Measurements from ENCODE around the gene ITPR3. TPM values are rescaled to one million over a fixed set of nuclear protein-coding genes. Genes with fewer than 3 reads are reported as not detected.

The ITPR3 gene
- total RNA-seq, 2 experiments from 2014 or later = 56.6 to 83.5 TPM

DNA sequence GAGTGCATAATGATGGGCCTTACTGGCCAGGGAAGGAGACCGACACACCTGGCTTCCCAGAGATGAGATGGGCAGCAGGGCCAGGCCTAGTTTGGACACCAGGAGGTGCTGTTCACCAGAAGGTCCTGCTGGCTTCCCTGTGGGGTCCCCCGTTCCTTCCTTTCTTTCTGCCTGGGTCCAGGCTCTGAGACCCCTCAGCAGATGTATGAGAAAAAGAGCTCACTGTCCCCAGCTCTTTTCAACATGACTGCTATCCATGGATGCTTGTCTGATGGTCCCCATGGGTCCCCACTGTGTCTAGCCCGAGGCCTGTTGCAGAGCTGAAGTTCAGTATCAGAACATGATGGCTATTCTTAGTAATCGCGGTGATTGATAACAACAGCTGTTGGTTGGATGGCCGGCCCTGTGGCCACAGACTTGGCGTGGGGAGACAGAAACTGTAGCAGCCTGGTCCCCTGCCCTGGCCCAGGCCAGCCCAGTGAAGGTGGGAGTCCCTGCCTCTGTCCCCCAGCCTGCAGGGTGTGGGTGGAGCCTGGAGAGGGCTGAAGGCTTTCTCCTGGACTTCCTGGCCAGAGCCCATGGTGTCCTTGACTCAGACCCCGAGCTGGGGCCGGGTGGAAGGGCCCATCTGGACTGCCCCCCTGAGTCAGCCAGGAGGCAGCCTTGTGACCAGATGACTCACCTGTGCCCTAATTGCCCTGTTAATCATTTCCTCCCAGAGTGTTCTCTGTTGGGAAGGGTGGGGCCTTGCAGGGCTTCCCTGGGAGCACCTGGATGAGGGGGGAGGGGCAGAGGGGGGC lies 31.2 kb upstream of the ITPR3 start:
- POLR2A ChIA-PET = interaction anchor here (0.6 to 1.1 kb wide), 3 partner anchors 12 to 39 kb away, joined by 3 to 4 read pairs (median 3); no protein-coding TSS in a partner anchor
- H3K79me2 ChIP-seq (ENCODE audit: insufficient read depth, low read depth, low read length) = no peaks in the 10 kb centered on the region
- no TSS peak for BruUV-seq (replicated peaks)

DNA sequence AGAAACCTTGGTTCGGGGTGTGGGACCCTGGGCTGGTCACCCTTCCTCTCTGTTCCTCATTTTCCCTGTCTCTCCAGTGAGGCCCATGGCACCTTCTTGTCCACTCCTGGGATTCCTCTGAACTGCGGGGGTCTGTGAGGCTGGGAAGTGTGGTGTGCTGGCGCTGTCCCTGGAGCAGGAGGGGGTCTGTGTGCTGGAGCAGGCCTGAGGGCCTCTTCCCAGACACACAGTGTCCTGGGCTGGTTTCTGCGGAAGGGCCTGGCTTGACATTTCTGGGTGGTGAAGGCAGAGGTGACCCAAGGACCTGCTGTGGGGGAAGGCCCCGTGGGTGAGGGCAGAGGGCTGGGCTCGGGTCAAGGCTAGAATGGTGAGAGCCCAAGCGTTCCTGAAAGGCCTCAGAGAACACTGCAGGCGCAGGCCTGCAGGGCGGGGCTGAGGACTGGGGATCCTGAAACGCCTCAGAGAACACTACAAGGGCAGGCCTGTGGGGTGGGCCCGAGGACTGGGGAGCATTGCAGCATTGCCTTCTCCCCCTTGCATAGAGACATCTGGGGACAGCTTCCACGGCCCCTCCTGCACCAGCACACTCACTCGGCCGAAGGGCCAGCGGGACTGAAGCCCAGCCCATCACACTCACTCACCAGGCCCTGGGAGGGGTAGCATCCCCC lies 30.5 kb upstream of the ITPR3 start:
- H3K79me2 ChIP-seq (ENCODE audit: insufficient read depth, low read depth, low read length) = no peaks in the 10 kb centered on the region

More for the DNA sequence above, 31.2 kb upstream of the ITPR3 start:
- H3K27ac ChIP-seq (ENCODE audit: low read depth, low read length, poor library complexity, severe bottlenecking) = no peak overlapping the region
- CTCF ChIA-PET (ENCODE audit: unreplicated experiment) = interaction anchor here (0.5 to 1.4 kb wide), 6 partner anchors 12 to 466 kb away, joined by 3 to 24 read pairs (median 3); no protein-coding TSS in a partner anchor
- peaks cover 71% of the 10 kb centered on the region for H3K4me1 ChIP-seq (ENCODE audit: insufficient read depth, low read length, poor library complexity, severe bottlenecking)
- H3K9me3 ChIP-seq (ENCODE audit: low read length) = no peaks in the 10 kb centered on the region
- H3K4me3 ChIP-seq (ENCODE audit: low read depth, low read length, poor library complexity, severe bottlenecking) = no peak overlapping the region
- DNase-seq (ENCODE audit: low spot score) = peak; percentile 74
- no peak for TF ChIP-seq EZH2phosphoT487 (IDR thresholded peaks at IDR 0.05; ENCODE audit: borderline replicate concordance, low read depth, low read length)
- TF ChIP-seq, protein P1, sequence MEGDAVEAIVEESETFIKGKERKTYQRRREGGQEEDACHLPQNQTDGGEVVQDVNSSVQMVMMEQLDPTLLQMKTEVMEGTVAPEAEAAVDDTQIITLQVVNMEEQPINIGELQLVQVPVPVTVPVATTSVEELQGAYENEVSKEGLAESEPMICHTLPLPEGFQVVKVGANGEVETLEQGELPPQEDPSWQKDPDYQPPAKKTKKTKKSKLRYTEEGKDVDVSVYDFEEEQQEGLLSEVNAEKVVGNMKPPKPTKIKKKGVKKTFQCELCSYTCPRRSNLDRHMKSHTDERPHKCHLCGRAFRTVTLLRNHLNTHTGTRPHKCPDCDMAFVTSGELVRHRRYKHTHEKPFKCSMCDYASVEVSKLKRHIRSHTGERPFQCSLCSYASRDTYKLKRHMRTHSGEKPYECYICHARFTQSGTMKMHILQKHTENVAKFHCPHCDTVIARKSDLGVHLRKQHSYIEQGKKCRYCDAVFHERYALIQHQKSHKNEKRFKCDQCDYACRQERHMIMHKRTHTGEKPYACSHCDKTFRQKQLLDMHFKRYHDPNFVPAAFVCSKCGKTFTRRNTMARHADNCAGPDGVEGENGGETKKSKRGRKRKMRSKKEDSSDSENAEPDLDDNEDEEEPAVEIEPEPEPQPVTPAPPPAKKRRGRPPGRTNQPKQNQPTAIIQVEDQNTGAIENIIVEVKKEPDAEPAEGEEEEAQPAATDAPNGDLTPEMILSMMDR (conservative IDR thresholded peaks at IDR 0.05; ENCODE audit: low read length) = peak; percentile 96
- intact Hi-C loops (cut with micrococcal nuclease; ENCODE audit: unreplicated experiment) = loop anchor here (1.0 to 5.0 kb wide), 4 partner anchors 17 to 172 kb away; no protein-coding TSS in a partner anchor
- no peaks in the 10 kb centered on the region for H3K36me3 ChIP-seq (ENCODE audit: insufficient read depth, low read length)
- no peaks in the 10 kb centered on the region for H3K9me2 ChIP-seq (ENCODE audit: insufficient read depth, low read length)
- H4K20me1 ChIP-seq (ENCODE audit: insufficient read depth, low read length) = no peaks in the 10 kb centered on the region
- peak overlapping the region; percentile 28; the same call in 1 of the 2 replicates for H3K4me2 ChIP-seq (ENCODE audit: low read length)
- no peak overlapping the region for H2AFZ ChIP-seq (ENCODE audit: low read length)

More for the DNA sequence above, 30.5 kb upstream of the ITPR3 start:
- H2AFZ ChIP-seq (ENCODE audit: low read length) = no peak overlapping the region
- BruUV-seq (replicated peaks) = no TSS peak
- no peaks in the 10 kb centered on the region for H4K20me1 ChIP-seq (ENCODE audit: insufficient read depth, low read length)
- H3K4me3 ChIP-seq (ENCODE audit: low read depth, low read length, poor library complexity, severe bottlenecking) = no peak overlapping the region
- H3K4me2 ChIP-seq (ENCODE audit: low read length) = no peak overlapping the region; the same call in 1 of the 2 replicates
- H3K36me3 ChIP-seq (ENCODE audit: insufficient read depth, low read length) = no peaks in the 10 kb centered on the region
- H3K9me2 ChIP-seq (ENCODE audit: insufficient read depth, low read length) = no peaks in the 10 kb centered on the region
- peak; percentile 52 for DNase-seq (ENCODE audit: low spot score)
- peak overlapping the region; percentile 81 for H3K27ac ChIP-seq (ENCODE audit: low read depth, low read length, poor library complexity, severe bottlenecking)
- ChIA-PET POLR2A (interaction anchor here (1.1 kb wide), 1 partner anchor 11 kb away, joined by 3 read pairs; no protein-coding TSS in a partner anchor), CTCF (ENCODE audit: unreplicated experiment) (interaction anchor here (1.4 kb wide), 1 partner anchor 17 kb away, joined by 24 read pairs; no protein-coding TSS in a partner anchor)
- H3K4me1 ChIP-seq (ENCODE audit: insufficient read depth, low read length, poor library complexity, severe bottlenecking) = peaks cover 64% of the 10 kb centered on the region
- H3K9me3 ChIP-seq (ENCODE audit: low read length) = no peaks in the 10 kb centered on the region
- TF ChIP-seq, protein P1 (conservative IDR thresholded peaks at IDR 0.05; ENCODE audit: low read length) = no peak
- TF ChIP-seq EZH2phosphoT487 (IDR thresholded peaks at IDR 0.05; ENCODE audit: borderline replicate concordance, low read depth, low read length) = no peak
- intact Hi-C loops (cut with micrococcal nuclease; ENCODE audit: unreplicated experiment) = loop anchor here (2.0 kb wide), 2 partner anchors 16 to 38 kb away; no protein-coding TSS in a partner anchor
